H1 (cell line): ENCODE results near the gene TXNRD2. TPM values are rescaled to one million over a fixed set of nuclear protein-coding genes. Genes with fewer than 3 reads are reported as not detected.
A peak's percentile ranks its signal among the peaks of the same experiment; 100 is the strongest.

Experiments used
- CTCF ChIA-PET: fragments of 300-600 bp; sonication (Branson Sonifier 250); formaldehyde crosslinking; loops from one replicate; lab custom pipeline; 2021; ENCODE audit not compliant: partially characterized antibody; lab: Charles Lee
- POLR2A ChIA-PET: fragments of 300-600 bp; sonication (Branson Sonifier 250); formaldehyde crosslinking; loops from one replicate; lab custom pipeline; 2021; ENCODE audit warnings: inconsistent platforms; ENCODE audit not compliant: partially characterized antibody; lab: Charles Lee
- DNase-seq, 2 experiments: peaks; one replicate each; pipeline versions ENCODE4 v3.0.0 to v3.0.0-alpha.2; 2010 to 2022; ENCODE audit warnings: low spot score in 2 of 2, low read depth in 1 of 2, mixed read lengths in 1 of 2
- FAIRE-seq: peaks from 2 replicates; lab custom pipeline; 2011; peaks lifted over from hg19 to GRCh38; lab: Jason Lieb, UNC
- H2AFZ ChIP-seq: 2 replicates; pipeline ENCODE4 v1.8.1; 2012; ENCODE audit warnings: low read length, inconsistent platforms
- H2AK5ac ChIP-seq: 2 replicates; pipeline ENCODE4 v1.6.1; 2013; ENCODE audit warnings: low read depth, low read length
- H2BK120ac ChIP-seq: replicated peaks from 2 replicates; pipeline ENCODE3; 2013; ENCODE audit warnings: low read depth, low read length, inconsistent platforms
- H2BK12ac ChIP-seq: 2 replicates; pipeline ENCODE4 v1.6.1; 2013; ENCODE audit warnings: low read depth, low read length
- H2BK15ac ChIP-seq: 2 replicates; pipeline ENCODE4 v1.6.1; 2013; ENCODE audit warnings: low read length
- H2BK20ac ChIP-seq: 2 replicates; pipeline ENCODE4 v1.6.1; 2013; ENCODE audit warnings: low read length
- H2BK5ac ChIP-seq: 2 replicates; pipeline ENCODE4 v1.6.1; 2013; ENCODE audit warnings: low read depth, low read length
- H3K14ac ChIP-seq: 2 replicates; pipeline ENCODE4 v1.6.1; 2013; ENCODE audit warnings: inconsistent platforms; ENCODE audit not compliant: insufficient read length
- H3K18ac ChIP-seq: 2 replicates; pipeline ENCODE4 v1.6.1; 2013; ENCODE audit warnings: low read length; ENCODE audit errors: extremely low read depth
- H3K23ac ChIP-seq: 2 replicates; pipeline ENCODE4 v1.6.1; 2013; ENCODE audit warnings: inconsistent platforms; ENCODE audit not compliant: insufficient read length
- H3K23me2 ChIP-seq: 2 replicates; pipeline ENCODE4 v1.6.1; 2013; ENCODE audit warnings: low read depth, low read length
- H3K27ac ChIP-seq: 2 replicates; pipeline ENCODE4 v1.6.1; 2011; ENCODE audit warnings: low read depth, low read length, inconsistent platforms
- H3K27me3 ChIP-seq, 4 experiments: replicated peaks in 1 of 4; 1 replicate in 1 of 4; 2 replicates in 3 of 4; pipeline versions ENCODE4 v1.6.1 to v1.8.1; 2011 to 2013; ENCODE audit warnings: low read length in 3 of 4, mild to moderate bottlenecking in 3 of 4, inconsistent platforms in 2 of 4, mixed read lengths in 2 of 4, moderate library complexity in 1 of 4; ENCODE audit not compliant: control insufficient read depth in 3 of 4, insufficient read depth in 3 of 4; ENCODE audit errors: extremely low read depth in 1 of 4
- H3K36me3 ChIP-seq, 4 experiments: 2 replicates each; pipeline versions ENCODE4 v1.6.1 to v1.8.1; 2011 to 2013; ENCODE audit warnings: mild to moderate bottlenecking in 4 of 4, low read length in 3 of 4, moderate library complexity in 2 of 4, control low read depth in 1 of 4, inconsistent platforms in 1 of 4; ENCODE audit not compliant: insufficient read depth in 4 of 4, control insufficient read depth in 2 of 4
- H3K4ac ChIP-seq: replicated peaks from 2 replicates; pipeline ENCODE3; 2013; ENCODE audit warnings: low read length, low read depth, mixed read lengths, inconsistent platforms; ENCODE audit not compliant: insufficient read length
- H3K4me1 ChIP-seq, 4 experiments: replicated peaks in 1 of 4; 1 replicate in 1 of 4; 2 replicates in 3 of 4; pipeline versions ENCODE4 v1.6.1 to v1.8.1; 2011 to 2013; ENCODE audit warnings: low read length in 3 of 4, inconsistent platforms in 2 of 4, mixed read lengths in 1 of 4; ENCODE audit not compliant: insufficient read depth in 4 of 4, control insufficient read depth in 3 of 4
- H3K4me2 ChIP-seq, 2 experiments: 2 replicates each; pipeline versions ENCODE4 v1.6.1 to v1.8.1; 2011 to 2013; ENCODE audit warnings: low read depth in 2 of 2, low read length in 2 of 2, control low read depth in 1 of 2, inconsistent platforms in 1 of 2, mild to moderate bottlenecking in 1 of 2; ENCODE audit not compliant: insufficient read depth in 1 of 2
- H3K4me3 ChIP-seq, 4 experiments: fragments of 200-600, 300-600 bp in 1 of 4; sonication (generic), shearing (Covaris generic), sonication (Bioruptor Twin) in 1 of 4; 2 replicates each; pipeline versions ENCODE4 v1.5.1 to v1.8.1; 2011 to 2016; ENCODE audit warnings: low read length in 4 of 4, low read depth in 3 of 4, control low read depth in 2 of 4, inconsistent platforms in 2 of 4, mild to moderate bottlenecking in 2 of 4, mixed read lengths in 1 of 4, moderate library complexity in 1 of 4; ENCODE audit not compliant: insufficient read depth in 2 of 4; ENCODE audit errors: extremely low read depth in 1 of 4
- H3K56ac ChIP-seq: replicated peaks from 2 replicates; pipeline ENCODE3; 2013; ENCODE audit warnings: low read depth, mild to moderate bottlenecking, mixed read lengths, low read length, inconsistent platforms; ENCODE audit not compliant: insufficient read length
- H3K79me1 ChIP-seq: 2 replicates; pipeline ENCODE4 v1.6.1; 2013; ENCODE audit warnings: low read depth, low read length, control low read depth
- H3K79me2 ChIP-seq, 2 experiments: 2 replicates each; pipeline versions ENCODE4 v1.6.1 to v1.8.1; 2012 to 2013; ENCODE audit warnings: low read length in 2 of 2, mild to moderate bottlenecking in 2 of 2, inconsistent platforms in 1 of 2; ENCODE audit not compliant: insufficient read depth in 2 of 2, control insufficient read depth in 1 of 2
- H3K9ac ChIP-seq, 4 experiments: replicated peaks in 1 of 4; 1 replicate in 1 of 4; 2 replicates in 3 of 4; pipeline versions ENCODE4 v1.6.1 to v1.8.1; 2011 to 2013; ENCODE audit warnings: low read depth in 3 of 4, low read length in 3 of 4, control low read depth in 2 of 4, mild to moderate bottlenecking in 2 of 4, moderate library complexity in 2 of 4, inconsistent platforms in 1 of 4; ENCODE audit errors: extremely low read depth in 1 of 4
- H3K9me3 ChIP-seq, 2 experiments: 2 replicates each; pipeline versions ENCODE4 v1.6.1 to v1.8.1; 2012 to 2013; ENCODE audit warnings: mild to moderate bottlenecking in 2 of 2, moderate library complexity in 2 of 2, control low read depth in 1 of 2, inconsistent platforms in 1 of 2, low read depth in 1 of 2, low read length in 1 of 2, mixed read lengths in 1 of 2; ENCODE audit not compliant: insufficient read depth in 2 of 2
- H4K20me1 ChIP-seq, 2 experiments: replicated peaks in 1 of 2; 2 replicates each; pipeline versions ENCODE3 to v1.8.1; 2011 to 2013; ENCODE audit warnings: inconsistent platforms in 2 of 2, low read length in 2 of 2, mild to moderate bottlenecking in 1 of 2; ENCODE audit not compliant: insufficient read depth in 2 of 2, control insufficient read depth in 1 of 2
- H4K5ac ChIP-seq: 2 replicates; pipeline ENCODE4 v1.6.1; 2013; ENCODE audit warnings: low read length, low read depth, mixed read lengths, inconsistent platforms; ENCODE audit not compliant: insufficient read length
- H4K8ac ChIP-seq: 2 replicates; pipeline ENCODE4 v1.8.0; 2013; ENCODE audit warnings: mild to moderate bottlenecking, moderate library complexity, low read length, inconsistent platforms; ENCODE audit not compliant: insufficient read depth; ENCODE audit errors: extremely low read depth
- H4K91ac ChIP-seq: replicated peaks from 2 replicates; pipeline ENCODE3; 2013; ENCODE audit warnings: low read length, mixed read lengths, inconsistent platforms; ENCODE audit not compliant: insufficient read length
- CEBPB ChIP-seq: IDR thresholded peaks from 2 replicates; pipeline ENCODE4 v1.6.1; 2012; ENCODE audit warnings: low read depth, low read length
- EZH2 ChIP-seq: fragments of 200-600 bp; sonication (generic); IDR thresholded peaks from 2 replicates; pipeline ENCODE4 v1.7.1; 2012; ENCODE audit warnings: low read depth, mild to moderate bottlenecking, moderate library complexity, low read length, inconsistent platforms; ENCODE audit not compliant: severe bottlenecking
- RFX5 ChIP-seq: IDR thresholded peaks from 2 replicates; pipeline ENCODE4 v1.6.1; 2011; ENCODE audit warnings: low read depth, low read length, improper control_type of control experiment, borderline replicate concordance
- SUZ12 ChIP-seq: fragments of 200-600 bp; sonication (generic); IDR thresholded peaks from 2 replicates; pipeline ENCODE4 v1.6.1; 2012; ENCODE audit warnings: mild to moderate bottlenecking, inconsistent platforms, low read length, moderate library complexity, mixed read lengths
- TEAD4 ChIP-seq: IDR thresholded peaks from 2 replicates; pipeline ENCODE4 v1.6.1; 2012; ENCODE audit warnings: low read depth, low read length, inconsistent platforms, mixed read lengths
- WGBS, 2 experiments: shearing (Covaris generic) in 1 of 2; methylation state at CpG; one replicate each; pipeline versions ENCODE4 v1.1.6 to v1.1.7; 2013 to 2015; ENCODE audit warnings: low lambda C conversion rate in 2 of 2, mixed read lengths in 2 of 2, inconsistent platforms in 1 of 2, low coverage in 1 of 2, missing lambda C conversion rate in 1 of 2; ENCODE audit not compliant: insufficient replicate concordance in 2 of 2, insufficient coverage in 1 of 2, insufficient read length in 1 of 2; ENCODE audit errors: extremely low coverage in 1 of 2, missing lambda C conversion rate in 1 of 2; 5-methylcytosine and 5-hydroxymethylcytosine counted together
- polyA plus RNA-seq, 7 experiments: library from polyadenylated mRNA; depleted of rRNA in 3 of 7; stranded (reverse) in 5 of 7; unstranded in 2 of 7; fragments of >200 nt in 5 of 7; fragments of 200-250 nt in 2 of 7; gene quantifications; 1 replicate in 5 of 7; 2 replicates in 1 of 7; 4 replicates in 1 of 7; pipeline versions ENCODE4 v1.2.1 to v1.2.3, GENCODE V29; 2011 to 2013; ENCODE audit warnings: missing spikeins in 2 of 7, mixed read lengths in 2 of 7
- total RNA-seq: library from RNA; stranded (reverse); fragmentation: NEBNext Ultra II Directional; extraction: Animal tissue kit (Norgen Biotek cat#: 25700); gene quantifications from 2 replicates; pipeline ENCODE4 v1.2.1, GENCODE V29; 2021
- TF ChIP-seq, protein P1 (sequence below): IDR thresholded peaks from 2 replicates; pipeline ENCODE4 v1.6.1; 2012; ENCODE audit warnings: inconsistent platforms

Gene TXNRD2
- total and polyA plus RNA-seq, 2 of the 8 experiments (the other 6 are each of a cell fraction or from before 2014, with no cell fraction given) = 14.8 to 21.9 TPM

DNA sequence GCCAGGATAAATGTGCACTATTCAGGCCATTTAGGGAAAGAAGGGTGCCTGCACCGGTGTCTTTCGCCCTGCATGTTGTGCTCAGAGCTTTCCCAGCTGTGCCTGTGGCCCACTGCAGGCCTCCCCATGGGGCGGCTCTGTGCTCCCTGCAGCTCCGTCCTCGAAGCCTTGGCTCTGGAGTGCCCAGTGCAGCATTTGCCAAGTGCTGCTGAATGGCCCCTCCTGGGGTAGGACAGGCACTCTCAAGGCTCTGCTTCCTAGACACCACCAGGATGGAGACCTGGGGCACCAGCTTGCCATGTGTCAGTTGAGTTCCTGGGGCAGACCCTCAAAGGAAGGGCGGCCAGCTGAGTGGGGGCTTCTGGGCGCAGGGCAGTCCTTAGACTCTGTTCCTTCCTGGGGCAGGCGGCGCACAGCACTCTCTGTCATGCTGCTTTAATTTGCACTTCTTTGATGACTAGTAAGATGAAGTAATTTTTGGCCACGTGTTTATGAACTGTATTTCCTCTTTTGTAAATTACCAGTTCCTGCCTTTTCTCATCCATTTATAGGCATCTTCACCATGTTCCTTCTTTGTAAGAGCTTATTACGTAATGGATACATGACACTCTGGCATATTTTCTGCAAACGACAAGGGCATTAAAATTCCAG lies 54.9 kb downstream of the TXNRD2 start:
- Histone ChIP-seq H4K5ac (no peak overlapping the region), H3K36me3 (no peaks in the 10 kb centered on the region), H3K27ac (no peak overlapping the region), H3K79me2 (no peaks in the 10 kb centered on the region), H2BK5ac (no peak overlapping the region), H2AFZ (no peak overlapping the region), H3K4me2 (no peak overlapping the region), H3K9ac (no peak overlapping the region), H3K23ac (no peak overlapping the region), H2BK20ac (no peak overlapping the region), H2AK5ac (no peak overlapping the region; the same call in 1 of the 2 replicates), H3K18ac (no peak overlapping the region), H3K79me1 (no peaks in the 10 kb centered on the region), H4K91ac (peak overlapping the region; percentile 84), H2BK15ac (no peak overlapping the region; the same call in 1 of the 2 replicates), H3K9me3 (no peaks in the 10 kb centered on the region), H4K8ac (peak overlapping the region; percentile 11; the same call in 1 of the 2 replicates), H3K4me1 (peaks cover 4 to 16% (median 14%) of the 10 kb centered on the region in 4 experiments), H3K14ac (no peak overlapping the region), H3K23me2 (no peaks in the 10 kb centered on the region), H3K27me3 (peaks cover 0 to 2% (median 0%) of the 10 kb centered on the region in 4 experiments; a peak in 2 of 7 replicates), H2BK120ac (no peak overlapping the region), H4K20me1 (no peaks in the 10 kb centered on the region), H3K4ac (no peak overlapping the region), H3K4me3 (no peak overlapping the region), H3K56ac (no peak overlapping the region), H2BK12ac (no peak overlapping the region)
- FAIRE-seq (no peak), DNase-seq (no peak)
- ChIA-PET POLR2A (no interaction called here), CTCF (interaction anchor here (0.6 to 9.5 kb wide), 9 partner anchors 10 to 163 kb away, joined by 3 to 69 read pairs (median 3); no protein-coding TSS in a partner anchor)
- TF ChIP-seq RFX5 (no peak), CEBPB (no peak), SUZ12 (no peak), TEAD4 (no peak), EZH2 (no peak)
- TF ChIP-seq, protein P1, sequence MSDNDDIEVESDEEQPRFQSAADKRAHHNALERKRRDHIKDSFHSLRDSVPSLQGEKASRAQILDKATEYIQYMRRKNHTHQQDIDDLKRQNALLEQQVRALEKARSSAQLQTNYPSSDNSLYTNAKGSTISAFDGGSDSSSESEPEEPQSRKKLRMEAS = no peak
- 80% methylated on average over 12 of the region's 12 CpGs; no CpG with 5 or more reads in 1 of the 2 experiments for WGBS, 2 experiments
